Measurements from ENCODE around the gene KPNA6. TPM values are rescaled to one million over a fixed set of nuclear protein-coding genes. Genes with fewer than 3 reads are reported as not detected.

KPNA6 gene
- polyA plus RNA-seq, 3 donors = 11.0 to 26.7 (median 20.2) TPM

DNA sequence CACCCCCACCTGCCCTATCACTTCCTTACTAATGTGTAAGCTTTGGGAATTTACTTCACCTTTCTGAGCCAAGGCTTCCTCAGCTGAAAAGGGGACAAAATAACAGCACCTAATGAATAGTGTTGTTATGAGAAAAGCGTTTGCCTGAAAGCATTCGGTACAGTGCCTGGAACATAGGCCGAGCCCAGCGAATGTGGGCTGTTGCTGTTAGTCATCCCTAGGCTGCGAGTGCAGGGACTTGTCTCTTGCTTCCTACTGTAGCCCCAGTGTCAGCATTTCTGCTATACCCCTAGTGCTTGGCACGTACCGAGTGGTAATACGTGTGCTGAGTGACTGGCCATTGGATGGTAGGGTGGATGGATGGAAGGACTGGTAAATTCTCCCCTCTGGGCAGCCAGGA is 16.7 kb upstream of the KPNA6 start:
- Histone ChIP-seq H4K20me1 (ENCODE audit: insufficient read depth, low read length) (no peaks in the 10 kb centered on the region), H3K4me1 (ENCODE audit: control insufficient read depth in 1 of 2, insufficient read depth in 2 of 2, low read length in 2 of 2) (no peaks in the 10 kb centered on the region), H2AFZ (ENCODE audit: insufficient read depth, low read depth, low read length, poor library complexity, severe bottlenecking) (no peak overlapping the region), H3K79me2 (ENCODE audit: insufficient read depth, low read length) (no peaks in the 10 kb centered on the region), H3K9me3 (replicated peaks in 1 of 2; ENCODE audit: control insufficient read depth in 1 of 2, insufficient read depth in 1 of 2, low read length in 2 of 2) (no peaks in the 10 kb centered on the region), H3K4me2 (replicated peaks; ENCODE audit: extremely low read depth, low read length, poor library complexity, severe bottlenecking) (no peak overlapping the region), H3K27me3 (ENCODE audit: control insufficient read depth in 2 of 2, insufficient read depth in 2 of 2, low read length in 2 of 2) (no peaks in the 10 kb centered on the region), H3K27ac (ENCODE audit: low read depth in 1 of 2, low read length in 2 of 2) (no peak overlapping the region), H3K9ac (ENCODE audit: insufficient read depth, low read length, poor library complexity, severe bottlenecking) (no peak overlapping the region), H3K36me3 (replicated peaks in 1 of 2; ENCODE audit: control insufficient read depth in 1 of 2, insufficient read depth in 2 of 2, low read length in 2 of 2) (peaks cover 62 to 85% of the 10 kb centered on the region in 2 donors), H3K4me3 (replicated peaks in 1 of 3; ENCODE audit: low read depth in 2 of 3, low read length in 3 of 3) (no peak overlapping the region)
- 98% methylated on average over 5 of the region's 8 CpGs for WGBS (ENCODE audit: insufficient coverage)
- Mint-ChIP-seq H3K4me3 (no peak overlapping the region), H3K36me3 (peaks cover 62 to 92% of the 10 kb centered on the region in 2 donors), H3K4me1 (no peaks in the 10 kb centered on the region), H3K27ac (peak overlapping the region in 1 of 7 donors; percentile 32), H3K27me3 (ENCODE audit: low read depth in 3 of 3) (peaks cover 0 to 2% (median 0%) of the 10 kb centered on the region in 3 donors), H3K9me3 (peaks cover 0 to 2% (median 0%) of the 10 kb centered on the region in 7 donors)
- TF ChIP-seq CTCF (IDR thresholded peaks at IDR 0.05) = no peak
- intact Hi-C loops (cut with micrococcal nuclease) = no loop called here
- DNase-seq = no peak

GRCh38 chr1:32091591-32091990 is 16.3 kb upstream of the KPNA6 start:
- WGBS (ENCODE audit: insufficient coverage) = 98% methylated on average over 15 of the region's 15 CpGs
- Histone ChIP-seq H3K9ac (ENCODE audit: insufficient read depth, low read length, poor library complexity, severe bottlenecking) (no peak overlapping the region), H3K4me3 (replicated peaks in 1 of 3; ENCODE audit: low read depth in 2 of 3, low read length in 3 of 3) (no peak overlapping the region), H3K27me3 (ENCODE audit: control insufficient read depth in 2 of 2, insufficient read depth in 2 of 2, low read length in 2 of 2) (no peaks in the 10 kb centered on the region), H3K27ac (ENCODE audit: low read depth in 1 of 2, low read length in 2 of 2) (no peak overlapping the region), H3K4me2 (replicated peaks; ENCODE audit: extremely low read depth, low read length, poor library complexity, severe bottlenecking) (no peak overlapping the region), H4K20me1 (ENCODE audit: insufficient read depth, low read length) (no peaks in the 10 kb centered on the region), H3K4me1 (ENCODE audit: control insufficient read depth in 1 of 2, insufficient read depth in 2 of 2, low read length in 2 of 2) (no peaks in the 10 kb centered on the region), H3K9me3 (replicated peaks in 1 of 2; ENCODE audit: control insufficient read depth in 1 of 2, insufficient read depth in 1 of 2, low read length in 2 of 2) (no peaks in the 10 kb centered on the region), H3K36me3 (replicated peaks in 1 of 2; ENCODE audit: control insufficient read depth in 1 of 2, insufficient read depth in 2 of 2, low read length in 2 of 2) (peaks cover 63 to 85% of the 10 kb centered on the region in 2 donors), H3K79me2 (ENCODE audit: insufficient read depth, low read length) (no peaks in the 10 kb centered on the region), H2AFZ (ENCODE audit: insufficient read depth, low read depth, low read length, poor library complexity, severe bottlenecking) (no peak overlapping the region)
- Mint-ChIP-seq H3K9me3 (peaks cover 0 to 2% (median 0%) of the 10 kb centered on the region in 7 donors), H3K27ac (peak overlapping the region in 1 of 7 donors; percentile 61), H3K4me1 (no peaks in the 10 kb centered on the region), H3K4me3 (no peak overlapping the region), H3K27me3 (ENCODE audit: low read depth in 3 of 3) (peaks cover 0 to 2% (median 0%) of the 10 kb centered on the region in 3 donors), H3K36me3 (peaks cover 61 to 92% of the 10 kb centered on the region in 2 donors)
- intact Hi-C loops (cut with micrococcal nuclease) = no loop called here
- TF ChIP-seq CTCF (IDR thresholded peaks at IDR 0.05) = no peak
- DNase-seq = no peak
